ENCODE measurements around the gene GGT6. TPM values are rescaled to one million over a fixed set of nuclear protein-coding genes. Genes with fewer than 3 reads are reported as not detected.

Gene GGT6
- total RNA-seq, 4 donors from 2014 or later: 46.0 to 141 (median 68.5) TPM

DNA sequence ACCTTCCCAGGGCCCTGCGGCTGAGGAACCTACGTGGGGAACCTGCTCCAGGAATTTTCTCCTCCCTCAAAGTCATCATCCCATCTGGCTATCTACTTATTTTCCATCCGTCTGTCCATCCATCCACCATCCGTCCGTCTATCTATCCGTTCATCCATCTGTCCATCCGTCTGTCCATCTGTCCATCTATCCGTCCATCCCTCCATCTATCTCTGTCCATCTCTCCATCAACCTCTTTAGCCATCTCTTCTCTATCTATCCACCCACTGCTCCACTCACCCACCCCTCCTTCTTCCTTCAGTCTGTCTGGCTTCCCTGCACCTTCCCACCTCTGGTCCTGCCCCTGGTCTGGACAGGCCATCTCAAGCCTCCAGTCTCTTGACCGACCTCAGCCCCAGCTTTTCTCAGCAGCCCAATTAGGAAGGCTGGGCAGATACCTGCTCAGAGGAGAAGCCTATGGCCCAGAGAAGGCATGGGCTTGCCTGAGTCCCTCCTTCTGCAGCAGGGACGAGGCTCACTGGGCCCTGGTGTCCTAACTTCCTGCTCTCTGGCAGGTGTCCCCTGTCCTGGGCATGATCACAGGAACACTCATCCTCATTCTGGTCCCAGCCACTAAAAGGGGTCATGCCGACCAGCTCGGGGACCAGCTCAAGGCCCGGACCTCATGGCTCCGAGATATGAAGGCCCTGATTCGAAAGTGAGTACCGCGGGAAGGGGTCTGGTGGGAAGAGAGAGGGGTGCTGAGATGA is 28.2 kb downstream of the GGT6 start:
- no peaks in the 10 kb centered on the region for H3K9me3 ChIP-seq
- H3K27me3 ChIP-seq: peaks cover 0 to 45% (median 0%) of the 10 kb centered on the region in 4 donors
- no peak overlapping the region for H3K4me3 ChIP-seq
- TF ChIP-seq, protein P1, sequence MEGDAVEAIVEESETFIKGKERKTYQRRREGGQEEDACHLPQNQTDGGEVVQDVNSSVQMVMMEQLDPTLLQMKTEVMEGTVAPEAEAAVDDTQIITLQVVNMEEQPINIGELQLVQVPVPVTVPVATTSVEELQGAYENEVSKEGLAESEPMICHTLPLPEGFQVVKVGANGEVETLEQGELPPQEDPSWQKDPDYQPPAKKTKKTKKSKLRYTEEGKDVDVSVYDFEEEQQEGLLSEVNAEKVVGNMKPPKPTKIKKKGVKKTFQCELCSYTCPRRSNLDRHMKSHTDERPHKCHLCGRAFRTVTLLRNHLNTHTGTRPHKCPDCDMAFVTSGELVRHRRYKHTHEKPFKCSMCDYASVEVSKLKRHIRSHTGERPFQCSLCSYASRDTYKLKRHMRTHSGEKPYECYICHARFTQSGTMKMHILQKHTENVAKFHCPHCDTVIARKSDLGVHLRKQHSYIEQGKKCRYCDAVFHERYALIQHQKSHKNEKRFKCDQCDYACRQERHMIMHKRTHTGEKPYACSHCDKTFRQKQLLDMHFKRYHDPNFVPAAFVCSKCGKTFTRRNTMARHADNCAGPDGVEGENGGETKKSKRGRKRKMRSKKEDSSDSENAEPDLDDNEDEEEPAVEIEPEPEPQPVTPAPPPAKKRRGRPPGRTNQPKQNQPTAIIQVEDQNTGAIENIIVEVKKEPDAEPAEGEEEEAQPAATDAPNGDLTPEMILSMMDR (IDR thresholded peaks at IDR 0.05): no peak
- TF ChIP-seq POLR2A (IDR thresholded peaks at IDR 0.05): no peak
- peak overlapping the region in 3 of 4 donors; percentile 18 to 76 (median 39) for H3K27ac ChIP-seq
- no peak for DNase-seq
- intact Hi-C loops (cut with DNase I): no loop called here
- H3K36me3 ChIP-seq: peaks cover 0 to 11% (median 0%) of the 10 kb centered on the region in 3 donors
- peaks cover 22 to 89% (median 42%) of the 10 kb centered on the region in 3 donors for H3K4me1 ChIP-seq
- 82 to 84% methylated on average over 9 to 11 of the region's 17 CpGs for WGBS, 2 donors

DNA sequence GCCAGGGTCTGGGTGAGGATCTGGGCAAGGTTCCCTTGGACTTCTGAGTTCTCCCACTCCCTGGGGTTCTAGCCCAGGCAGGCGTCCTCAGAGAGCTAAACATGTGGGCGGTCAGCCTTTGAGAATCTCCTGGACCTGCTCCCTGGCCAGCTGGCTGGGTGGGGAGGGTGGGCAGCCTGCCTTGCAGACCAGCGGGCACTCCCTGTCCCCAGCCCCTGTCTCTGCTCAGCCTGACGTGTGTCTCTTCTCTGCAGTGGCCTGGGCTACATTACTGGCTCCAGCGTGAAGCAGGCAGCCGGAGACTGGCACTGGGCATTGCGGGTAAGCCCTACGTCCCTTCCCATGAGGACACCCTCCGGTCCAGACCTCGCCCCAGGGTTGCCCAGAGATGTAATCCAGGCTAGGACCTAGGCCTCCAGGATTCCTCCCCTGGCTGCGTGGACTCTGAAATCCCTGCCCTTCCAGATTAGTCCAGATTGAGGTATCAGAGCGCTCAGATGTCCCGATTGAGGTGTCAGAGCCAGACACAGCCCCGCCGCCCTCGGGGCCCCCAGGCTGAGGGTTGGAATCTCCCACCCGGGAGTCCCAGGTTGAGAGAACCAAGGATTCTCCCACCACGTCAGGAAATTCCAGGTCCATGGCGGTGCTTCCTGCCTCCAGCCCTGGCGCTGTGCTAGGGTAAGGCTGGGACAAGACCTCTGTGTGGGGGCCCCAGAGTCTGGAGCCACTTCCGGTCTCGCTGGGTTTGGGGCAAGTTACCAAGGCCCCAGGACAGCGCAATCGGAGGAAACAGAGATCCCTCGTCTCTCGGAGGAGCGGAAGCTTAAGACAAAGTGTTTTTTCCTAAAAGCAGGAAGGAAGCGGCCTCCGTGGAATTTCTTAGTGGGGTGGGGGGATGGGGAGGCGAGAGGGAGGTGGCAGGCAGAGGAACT is 29.3 kb downstream of the GGT6 start:
- intact Hi-C loops (cut with DNase I): no loop called here
- Histone ChIP-seq H3K4me3 (no peak overlapping the region), H3K27me3 (peaks cover 0 to 45% (median 0%) of the 10 kb centered on the region in 4 donors), H3K36me3 (peaks cover 0 to 10% (median 0%) of the 10 kb centered on the region in 3 donors), H3K4me1 (peaks cover 12 to 86% (median 31%) of the 10 kb centered on the region in 3 donors), H3K9me3 (no peaks in the 10 kb centered on the region), H3K27ac (peak overlapping the region; percentile 31 to 79 (median 56))
- no peak for DNase-seq
- WGBS, 2 donors: 47 to 71% methylated on average over 3 to 11 of the region's 30 CpGs
- TF ChIP-seq POLR2A (IDR thresholded peaks at IDR 0.05): no peak
- TF ChIP-seq, protein P1 (IDR thresholded peaks at IDR 0.05): no peak

DNA sequence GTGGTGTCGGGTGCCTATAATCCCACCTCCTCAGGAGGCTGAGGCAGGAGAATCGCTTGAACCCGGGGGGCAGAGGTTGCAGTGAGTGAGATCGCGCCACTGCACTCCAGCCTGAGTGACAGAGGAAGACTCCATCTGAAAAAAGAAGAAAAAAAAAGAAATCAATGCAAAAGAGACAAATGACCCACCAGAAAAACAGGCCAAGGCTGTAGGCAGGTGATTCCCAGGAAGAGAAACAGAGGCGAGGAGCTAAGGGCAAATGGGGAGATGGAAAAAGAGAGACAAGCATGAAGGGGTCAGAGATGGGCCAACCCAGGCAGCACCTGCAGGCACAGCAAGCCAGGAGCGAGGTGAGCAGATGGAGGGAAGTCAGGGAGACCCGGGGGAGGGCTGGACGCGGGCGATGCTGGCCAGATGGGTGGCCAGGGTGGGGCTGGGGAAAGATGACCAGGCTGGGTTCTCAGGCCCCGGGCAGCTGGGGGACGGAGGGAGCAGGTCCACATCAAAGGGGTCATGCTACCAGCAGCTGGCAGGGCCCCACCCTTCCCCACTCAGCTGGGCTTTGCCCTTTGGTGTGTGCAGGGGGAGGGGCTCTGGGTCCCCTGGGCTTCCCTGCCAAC is 30.7 kb downstream of the GGT6 start:
- Histone ChIP-seq H3K4me3 (no peak overlapping the region), H3K27me3 (peaks cover 0 to 37% (median 0%) of the 10 kb centered on the region in 4 donors), H3K9me3 (no peaks in the 10 kb centered on the region), H3K36me3 (peaks cover 0 to 10% (median 0%) of the 10 kb centered on the region in 3 donors), H3K4me1 (peaks cover 12 to 75% (median 21%) of the 10 kb centered on the region in 3 donors), H3K27ac (peak overlapping the region; percentile 10 to 79 (median 54))
- 69 to 77% methylated on average over 12 to 13 of the region's 13 CpGs for WGBS, 2 donors
- TF ChIP-seq, protein P1 (IDR thresholded peaks at IDR 0.05): no peak
- no peak for TF ChIP-seq POLR2A (IDR thresholded peaks at IDR 0.05)
- DNase-seq: no peak
- intact Hi-C loops (cut with DNase I): no loop called here

DNA sequence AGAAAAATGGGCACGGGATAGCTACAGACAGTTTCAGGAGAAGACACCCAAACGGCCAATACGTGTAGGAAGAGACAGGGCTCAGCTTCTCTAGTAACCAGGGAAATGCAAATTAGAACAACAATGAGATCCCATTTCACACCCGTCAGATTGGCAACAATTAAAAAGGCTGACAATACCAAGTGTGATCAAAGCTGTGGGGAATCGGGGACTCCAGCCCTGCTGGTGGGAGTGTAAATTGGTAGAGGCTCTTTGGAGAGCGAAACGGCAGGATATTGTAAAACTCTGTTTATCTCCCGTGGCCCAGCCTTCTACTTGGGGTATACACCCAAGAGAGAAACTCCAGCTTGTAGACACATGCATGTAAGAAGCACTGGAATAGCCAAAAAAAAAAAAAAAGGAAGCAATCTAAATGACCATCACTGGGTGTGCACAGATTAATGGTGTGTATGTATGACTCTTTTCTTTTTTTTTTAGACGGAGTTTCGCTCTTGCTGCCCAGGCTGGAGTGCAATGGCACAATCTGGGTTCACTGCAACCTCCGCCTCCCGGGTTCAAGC is 32.7 kb downstream of the GGT6 start:
- no peak for DNase-seq
- TF ChIP-seq, protein P1 (IDR thresholded peaks at IDR 0.05): no peak
- TF ChIP-seq POLR2A (IDR thresholded peaks at IDR 0.05): no peak
- intact Hi-C loops (cut with DNase I): no loop called here
- H3K27ac ChIP-seq: peak overlapping the region in 3 of 4 donors; percentile 7 to 60 (median 26)
- H3K4me1 ChIP-seq: peaks cover 0 to 70% (median 6%) of the 10 kb centered on the region in 3 donors
- peaks cover 0 to 19% (median 0%) of the 10 kb centered on the region in 4 donors for H3K27me3 ChIP-seq
- H3K4me3 ChIP-seq: no peak overlapping the region
- 60 to 67% methylated on average over 12 of the region's 12 CpGs for WGBS, 2 donors
- H3K36me3 ChIP-seq: peaks cover 0 to 4% (median 0%) of the 10 kb centered on the region in 3 donors
- H3K9me3 ChIP-seq: no peaks in the 10 kb centered on the region
